SK-N-SH (cell line): ENCODE measurements around the gene ZSCAN16. TPM values are rescaled to one million over a fixed set of nuclear protein-coding genes. Genes with fewer than 3 reads are reported as not detected.

Experiments
- polyA plus RNA-seq, 3 experiments: library from polyadenylated mRNA; depleted of rRNA; stranded (reverse); fragments of >200 nt; gene quantifications; 2 replicates each; pipeline ENCODE4 v1.2.3, GENCODE V29; 2012

Gene ZSCAN16
- polyA plus RNA-seq, 1 of the 3 experiments (the other 2 are of a cell fraction) = 3.7 TPM

Other genes starting within 250 kb of the ZSCAN16 start
- not detected in 2 replicates for gene OR2B2, start 212.2 kb upstream of the ZSCAN16 start, polyA plus RNA-seq (2012; rRNA removed)
- gene OR2B6, start 167.4 kb upstream of the ZSCAN16 start, polyA plus RNA-seq (2012; rRNA removed) = 0.21 and 0.42 TPM in 2 replicates
- gene ZNF165, start 44.0 kb upstream of the ZSCAN16 start, polyA plus RNA-seq (2012; rRNA removed) = 0.21 and 0.25 TPM in 2 replicates
- 4.3 and 5.8 TPM in 2 replicates for gene ZKSCAN8, start 17.3 kb downstream of the ZSCAN16 start, polyA plus RNA-seq (2012; rRNA removed)
- gene ZSCAN9, start 100.7 kb downstream of the ZSCAN16 start, polyA plus RNA-seq (2012; rRNA removed) = 13.7 and 23.2 TPM in 2 replicates
- gene ZKSCAN4, start 127.7 kb downstream of the ZSCAN16 start, polyA plus RNA-seq (2012; rRNA removed) = 2.9 and 3.5 TPM in 2 replicates
- not detected in 2 replicates for gene NKAPL, start 134.7 kb downstream of the ZSCAN16 start, polyA plus RNA-seq (2012; rRNA removed)
- gene ZSCAN26, start 142.5 kb downstream of the ZSCAN16 start, polyA plus RNA-seq (2012; rRNA removed) = 11.0 and 14.0 TPM in 2 replicates
- 2.5 and 2.7 TPM in 2 replicates for gene PGBD1, start 157.0 kb downstream of the ZSCAN16 start, polyA plus RNA-seq (2012; rRNA removed)
- gene ZSCAN31, start 211.5 kb downstream of the ZSCAN16 start, polyA plus RNA-seq (2012; rRNA removed) = 1.9 and 2.1 TPM in 2 replicates
- 2.6 and 3.0 TPM in 2 replicates for gene ZKSCAN3, start 225.3 kb downstream of the ZSCAN16 start, polyA plus RNA-seq (2012; rRNA removed)